ENCODE measurements around the gene PIH1D1.

- TF ChIP-seq, protein P1, sequence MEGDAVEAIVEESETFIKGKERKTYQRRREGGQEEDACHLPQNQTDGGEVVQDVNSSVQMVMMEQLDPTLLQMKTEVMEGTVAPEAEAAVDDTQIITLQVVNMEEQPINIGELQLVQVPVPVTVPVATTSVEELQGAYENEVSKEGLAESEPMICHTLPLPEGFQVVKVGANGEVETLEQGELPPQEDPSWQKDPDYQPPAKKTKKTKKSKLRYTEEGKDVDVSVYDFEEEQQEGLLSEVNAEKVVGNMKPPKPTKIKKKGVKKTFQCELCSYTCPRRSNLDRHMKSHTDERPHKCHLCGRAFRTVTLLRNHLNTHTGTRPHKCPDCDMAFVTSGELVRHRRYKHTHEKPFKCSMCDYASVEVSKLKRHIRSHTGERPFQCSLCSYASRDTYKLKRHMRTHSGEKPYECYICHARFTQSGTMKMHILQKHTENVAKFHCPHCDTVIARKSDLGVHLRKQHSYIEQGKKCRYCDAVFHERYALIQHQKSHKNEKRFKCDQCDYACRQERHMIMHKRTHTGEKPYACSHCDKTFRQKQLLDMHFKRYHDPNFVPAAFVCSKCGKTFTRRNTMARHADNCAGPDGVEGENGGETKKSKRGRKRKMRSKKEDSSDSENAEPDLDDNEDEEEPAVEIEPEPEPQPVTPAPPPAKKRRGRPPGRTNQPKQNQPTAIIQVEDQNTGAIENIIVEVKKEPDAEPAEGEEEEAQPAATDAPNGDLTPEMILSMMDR (IDR thresholded peaks at IDR 0.05; ENCODE audit: low read depth, low read length, poor library complexity, severe bottlenecking) = no peak
- TF ChIP-seq EZH2phosphoT487 (IDR thresholded peaks at IDR 0.05; ENCODE audit: borderline replicate concordance, low read length) = no peak
Measured at GRCh38 chr19:49465371-49465770, 13.8 kb upstream of the PIH1D1 start.
